ENCODE data around the gene ZAP70.

Gene ZAP70

GRCh38 chr2:97718051-97718882 is 4.9 kb downstream of the ZAP70 start:
- DNase-seq, result no peak

- DNase-seq, result no peak
Measured at GRCh38 chr2:97718942-97719341, 5.6 kb downstream of the ZAP70 start.

GRCh38 chr2:97719362-97720155 is 6.2 kb downstream of the ZAP70 start:
- DNase-seq, result no peak

GRCh38 chr2:97720746-97721145 is 7.4 kb downstream of the ZAP70 start:
- DNase-seq, result no peak

GRCh38 chr2:97722227-97722626 is 8.9 kb downstream of the ZAP70 start:
- no peak for DNase-seq

- no peak for DNase-seq
Measured at GRCh38 chr2:97723156-97724072, 10.0 kb downstream of the ZAP70 start.

GRCh38 chr2:97724073-97724410 is 10.7 kb downstream of the ZAP70 start:
- DNase-seq, result no peak

GRCh38 chr2:97724501-97724900 is 11.1 kb downstream of the ZAP70 start:
- DNase-seq, result no peak

GRCh38 chr2:97724946-97725688 is 11.7 kb downstream of the ZAP70 start:
- no peak for DNase-seq

- DNase-seq, result no peak
Measured at GRCh38 chr2:97726261-97727064, 13.1 kb downstream of the ZAP70 start.

- no peak for DNase-seq
Measured at GRCh38 chr2:97727296-97727695, 13.9 kb downstream of the ZAP70 start.

GRCh38 chr2:97728091-97728731 is 14.8 kb downstream of the ZAP70 start:
- DNase-seq, result no peak

GRCh38 chr2:97730245-97730644 is 16.9 kb downstream of the ZAP70 start:
- no peak for DNase-seq

- no peak for DNase-seq
Measured at GRCh38 chr2:97731274-97732020, 18.1 kb downstream of the ZAP70 start.

- DNase-seq, result no peak
Measured at GRCh38 chr2:97732436-97733340, 19.3 kb downstream of the ZAP70 start.

- DNase-seq, result no peak
Measured at GRCh38 chr2:97733341-97734035, 20.1 kb downstream of the ZAP70 start.

- no peak for DNase-seq
Measured at GRCh38 chr2:97734061-97735051, 21.0 kb downstream of the ZAP70 start.
